Tibial artery (tissue), 4 donors: ENCODE results near the gene ECI1.

Experiments
- DNase-seq, 2 donors: peaks; one replicate each; pipeline ENCODE4 v3.0.0-alpha.2; 2019
- H3K27ac ChIP-seq, 2 donors: fragments of 200-600 bp; sonication (generic) in 1 of 2; 1 replicate in 1 of 2; 2 replicates in 1 of 2; pipeline ENCODE4 v1.5.1; 2018 to 2019; ENCODE audit warnings: mild to moderate bottlenecking in 1 of 2
- H3K27me3 ChIP-seq, 2 donors: fragments of 200-600 bp; sonication (generic) in 1 of 2; one replicate each; pipeline versions ENCODE4 v1.5.1 to v1.6.0; 2016 to 2019
- H3K36me3 ChIP-seq, 3 donors: fragments of 200-600 bp; sonication (generic) in 2 of 3; one replicate each; pipeline ENCODE4 v1.5.1; 2016 to 2019; ENCODE audit warnings: mild to moderate bottlenecking in 2 of 3
- H3K4me1 ChIP-seq, 4 donors: fragments of 200-600 bp; sonication (generic) in 2 of 4; 1 replicate in 3 of 4; 2 replicates in 1 of 4; pipeline ENCODE4 v1.5.1; 2016 to 2019
- H3K4me3 ChIP-seq, 2 donors: fragments of 200-600 bp; sonication (generic) in 1 of 2; 1 replicate in 1 of 2; 2 replicates in 1 of 2; pipeline ENCODE4 v1.5.1; 2018 to 2019; ENCODE audit warnings: mild to moderate bottlenecking in 2 of 2
- H3K9me3 ChIP-seq, 3 donors: fragments of 200-600 bp; sonication (generic) in 1 of 3; one replicate each; pipeline ENCODE4 v1.5.1; 2016 to 2019
- intact Hi-C: fragments of 100-400 bp; cut with DNase I; formaldehyde crosslinking; loops from one replicate; pipeline ENCODE4 v1.15.0; 2023; ENCODE audit warnings: low total_unique reads
- TF ChIP-seq, protein P1 (sequence below), 2 experiments: fragments of 200-600 bp in 1 of 2; fragments of 450-650 bp in 1 of 2; IDR thresholded peaks; one replicate each; pipeline ENCODE4 v1.5.1; 2017 to 2019; ENCODE audit warnings: antibody characterized with exemption in 2 of 2, mild to moderate bottlenecking in 1 of 2, moderate library complexity in 1 of 2

Gene ECI1

DNA sequence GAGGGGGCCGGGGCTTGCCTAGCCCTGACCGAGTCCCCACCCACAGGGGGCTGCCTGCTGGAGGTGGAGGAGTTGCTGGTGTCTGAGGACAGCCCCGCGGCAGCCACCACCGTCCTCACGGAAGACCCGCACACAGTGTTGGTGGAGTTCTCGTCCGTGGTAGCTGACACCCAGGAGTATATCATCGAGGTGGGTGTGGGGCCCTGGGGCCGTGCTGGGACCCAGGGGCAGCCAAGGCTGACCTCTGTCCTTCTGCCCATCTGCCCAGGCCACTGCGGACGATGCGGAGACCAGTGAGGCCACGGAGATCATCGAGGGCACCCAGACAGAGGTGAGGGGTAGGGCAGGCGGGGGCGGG is 16.6 kb downstream of the ECI1 start:
- TF ChIP-seq, protein P1, sequence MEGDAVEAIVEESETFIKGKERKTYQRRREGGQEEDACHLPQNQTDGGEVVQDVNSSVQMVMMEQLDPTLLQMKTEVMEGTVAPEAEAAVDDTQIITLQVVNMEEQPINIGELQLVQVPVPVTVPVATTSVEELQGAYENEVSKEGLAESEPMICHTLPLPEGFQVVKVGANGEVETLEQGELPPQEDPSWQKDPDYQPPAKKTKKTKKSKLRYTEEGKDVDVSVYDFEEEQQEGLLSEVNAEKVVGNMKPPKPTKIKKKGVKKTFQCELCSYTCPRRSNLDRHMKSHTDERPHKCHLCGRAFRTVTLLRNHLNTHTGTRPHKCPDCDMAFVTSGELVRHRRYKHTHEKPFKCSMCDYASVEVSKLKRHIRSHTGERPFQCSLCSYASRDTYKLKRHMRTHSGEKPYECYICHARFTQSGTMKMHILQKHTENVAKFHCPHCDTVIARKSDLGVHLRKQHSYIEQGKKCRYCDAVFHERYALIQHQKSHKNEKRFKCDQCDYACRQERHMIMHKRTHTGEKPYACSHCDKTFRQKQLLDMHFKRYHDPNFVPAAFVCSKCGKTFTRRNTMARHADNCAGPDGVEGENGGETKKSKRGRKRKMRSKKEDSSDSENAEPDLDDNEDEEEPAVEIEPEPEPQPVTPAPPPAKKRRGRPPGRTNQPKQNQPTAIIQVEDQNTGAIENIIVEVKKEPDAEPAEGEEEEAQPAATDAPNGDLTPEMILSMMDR (IDR thresholded peaks at IDR 0.05) = no peak
- Histone ChIP-seq H3K4me3 (no peak overlapping the region), H3K4me1 (peaks cover 7 to 21% (median 21%) of the 10 kb centered on the region in 4 donors), H3K36me3 (peaks cover 51 to 69% (median 61%) of the 10 kb centered on the region in 3 donors), H3K27me3 (peaks cover 0 to 19% of the 10 kb centered on the region in 2 donors), H3K27ac (no peak overlapping the region), H3K9me3 (no peaks in the 10 kb centered on the region)
- intact Hi-C loops = no loop called here
- DNase-seq = no peak

GRCh38 chr16:2233872-2234812 is 17.2 kb downstream of the ECI1 start:
- peaks cover 0 to 19% of the 10 kb centered on the region in 2 donors for H3K27me3 ChIP-seq
- no peaks in the 10 kb centered on the region for H3K9me3 ChIP-seq
- no peak overlapping the region for H3K4me3 ChIP-seq
- TF ChIP-seq, protein P1 (IDR thresholded peaks at IDR 0.05) = no peak
- H3K27ac ChIP-seq = no peak overlapping the region
- intact Hi-C loops = no loop called here
- H3K36me3 ChIP-seq = peaks cover 57 to 69% (median 67%) of the 10 kb centered on the region in 3 donors
- H3K4me1 ChIP-seq = peaks cover 7 to 21% (median 21%) of the 10 kb centered on the region in 4 donors
- no peak for DNase-seq

DNA sequence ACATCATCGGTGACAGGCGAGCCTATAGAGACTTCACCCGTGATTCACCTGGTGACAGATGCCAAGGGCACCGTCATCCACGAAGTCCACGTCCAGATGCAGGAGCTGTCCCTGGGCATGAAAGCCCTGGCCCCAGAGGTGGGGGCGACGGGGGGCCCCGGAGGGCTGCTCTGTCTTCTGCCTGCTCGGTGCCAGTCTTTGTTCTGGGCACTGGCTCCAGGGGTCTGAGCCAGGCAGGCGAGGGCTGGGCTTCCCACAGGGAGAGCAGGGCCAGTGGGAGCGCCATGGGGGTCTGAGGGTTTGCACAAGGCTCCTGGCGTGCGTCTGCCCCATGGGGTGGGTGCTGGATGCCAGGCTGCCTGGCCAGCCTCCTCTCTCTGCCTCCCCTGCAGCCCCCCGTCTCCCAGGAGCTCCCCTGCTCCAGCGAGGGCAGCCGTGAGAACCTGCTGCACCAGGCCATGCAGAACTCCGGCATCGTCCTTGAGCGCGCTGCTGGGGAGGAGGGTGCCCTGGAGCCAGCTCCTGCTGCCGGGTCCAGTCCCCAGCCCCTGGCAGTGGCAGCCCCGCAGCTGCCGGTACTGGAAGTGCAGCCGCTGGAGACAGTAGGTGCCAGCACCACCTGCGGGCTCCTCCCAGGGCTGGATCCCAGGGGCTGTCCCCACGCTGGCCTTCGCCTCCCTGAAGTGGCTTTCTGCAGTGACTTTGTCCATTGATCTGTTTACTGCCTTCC is 18.2 kb downstream of the ECI1 start:
- Histone ChIP-seq H3K4me1 (peaks cover 7 to 21% (median 21%) of the 10 kb centered on the region in 4 donors), H3K4me3 (no peak overlapping the region), H3K9me3 (no peaks in the 10 kb centered on the region), H3K27ac (no peak overlapping the region), H3K27me3 (peaks cover 0 to 19% of the 10 kb centered on the region in 2 donors), H3K36me3 (peaks cover 66 to 77% (median 76%) of the 10 kb centered on the region in 3 donors)
- TF ChIP-seq, protein P1 (IDR thresholded peaks at IDR 0.05) = no peak
- intact Hi-C loops = no loop called here
- DNase-seq = no peak

- no peaks in the 10 kb centered on the region for H3K9me3 ChIP-seq
- intact Hi-C loops = no loop called here
- DNase-seq = no peak
- TF ChIP-seq, protein P1 (IDR thresholded peaks at IDR 0.05) = no peak
- H3K27ac ChIP-seq = no peak overlapping the region
- no peak overlapping the region for H3K4me3 ChIP-seq
- H3K36me3 ChIP-seq = peaks cover 69 to 82% (median 81%) of the 10 kb centered on the region in 3 donors
- peaks cover 0 to 11% of the 10 kb centered on the region in 2 donors for H3K27me3 ChIP-seq
- H3K4me1 ChIP-seq = peaks cover 7 to 18% (median 14%) of the 10 kb centered on the region in 4 donors
Observed at GRCh38 chr16:2232094-2232990, 19.0 kb downstream of the ECI1 start.
